Natural killer cell (primary cell): ENCODE measurements around the gene LEKR1. TPM values are rescaled to one million over a fixed set of nuclear protein-coding genes. Genes with fewer than 3 reads are reported as not detected.
A peak's percentile ranks its signal among the peaks of the same experiment; 100 is the strongest.

Source experiments
- ATAC-seq, 3 donors: fragments of 150-1000 bp in 2 of 3; fragments of 200-7000 bp in 1 of 3; cut with Tn5 transposase; 1 replicate in 1 of 3; 2 replicates in 2 of 3; pipeline ENCODE4 v1.10.0; 2021; ENCODE audit warnings: mild to moderate bottlenecking in 2 of 3, moderate library complexity in 2 of 3
- DNase-seq, 2 donors: peaks; one replicate each; pipeline versions ENCODE4 v3.0.0 to v3.0.0-alpha.2; 2013 to 2021; ENCODE audit warnings: mixed read lengths in 1 of 2
- H3K27ac ChIP-seq: one replicate; pipeline ENCODE4 v1.5.1; 2013; ENCODE audit warnings: mild to moderate bottlenecking, low read length
- H3K27me3 ChIP-seq: one replicate; pipeline ENCODE4 v1.6.1; 2013; ENCODE audit warnings: low read length; ENCODE audit not compliant: control insufficient read depth, insufficient read depth
- H3K36me3 ChIP-seq: one replicate; pipeline ENCODE4 v1.6.1; 2013; ENCODE audit warnings: low read length; ENCODE audit not compliant: control insufficient read depth, insufficient read depth
- H3K4me1 ChIP-seq: one replicate; pipeline ENCODE4 v1.6.1; 2013; ENCODE audit warnings: low read length; ENCODE audit not compliant: control insufficient read depth, insufficient read depth
- H3K4me3 ChIP-seq: one replicate; pipeline ENCODE4 v1.5.1; 2013; ENCODE audit warnings: low read length
- H3K9me3 ChIP-seq: one replicate; pipeline ENCODE4 v1.6.1; 2013; ENCODE audit warnings: low read length; ENCODE audit not compliant: control insufficient read depth, insufficient read depth
- H3K27ac Mint-ChIP-seq, 2 donors: one replicate each; pipeline ENCODE4 v1.8.0; 2022; ENCODE audit warnings: mild to moderate bottlenecking in 2 of 2, mixed read lengths in 2 of 2, moderate library complexity in 1 of 2
- H3K27me3 Mint-ChIP-seq, 2 donors: one replicate each; pipeline ENCODE4 v1.8.0; 2022; ENCODE audit warnings: low read depth in 2 of 2, mixed read lengths in 2 of 2
- H3K36me3 Mint-ChIP-seq: one replicate; pipeline ENCODE4 v1.8.0; 2022; ENCODE audit warnings: mixed read lengths
- H3K4me1 Mint-ChIP-seq, 2 donors: one replicate each; pipeline ENCODE4 v1.8.0; 2022; ENCODE audit warnings: mixed read lengths in 2 of 2
- H3K4me3 Mint-ChIP-seq: one replicate; pipeline ENCODE4 v1.8.0; 2022; ENCODE audit warnings: mild to moderate bottlenecking, moderate library complexity, mixed read lengths
- H3K9me3 Mint-ChIP-seq, 2 donors: one replicate each; pipeline ENCODE4 v1.8.0; 2022; ENCODE audit warnings: mixed read lengths in 2 of 2
- CTCF ChIP-seq: fragments of 200-600 bp; IDR thresholded peaks from one replicate; pipeline ENCODE4 v1.8.0; 2022; ENCODE audit warnings: antibody characterized with exemption
- WGBS: methylation state at CpG from one replicate; pipeline ENCODE4 v1.1.7; 2013; ENCODE audit warnings: missing lambda C conversion rate; ENCODE audit not compliant: insufficient coverage; 5-methylcytosine and 5-hydroxymethylcytosine counted together
- intact Hi-C: fragments of 100-400 bp; cut with micrococcal nuclease; formaldehyde crosslinking; loops from one replicate; pipeline ENCODE4 v1.14.2; 2022
- total RNA-seq, 4 donors: library from RNA; stranded (reverse); fragments of 120-200 nt in 1 of 4; gene quantifications; one replicate each; pipeline versions ENCODE4 v1.2.3 to v1.2.4, GENCODE V29; 2013 to 2022

The LEKR1 gene
- total RNA-seq, 3 donors from 2014 or later (not counting 1 experiment from before 2014, with no cell fraction given) = 1.1 to 1.7 (median 1.2) TPM

- Mint-ChIP-seq H3K4me3 (peak overlapping the region; percentile 96), H3K36me3 (no peaks in the 10 kb centered on the region), H3K27ac (peak overlapping the region; percentile 79 to 96), H3K27me3 (no peaks in the 10 kb centered on the region), H3K9me3 (no peaks in the 10 kb centered on the region), H3K4me1 (peaks cover 27 to 28% of the 10 kb centered on the region in 2 donors)
- DNase-seq (peak in 1 of 2 donors; percentile 25), ATAC-seq (no peak)
- intact Hi-C loops = loop anchor here (5.0 to 10.0 kb wide), 2 partner anchors 264 to 317 kb away; no protein-coding TSS in a partner anchor
- peaks cover 12% of the 10 kb centered on the region for H3K4me1 ChIP-seq
- no peaks in the 10 kb centered on the region for H3K9me3 ChIP-seq
- no peaks in the 10 kb centered on the region for H3K36me3 ChIP-seq
- no peaks in the 10 kb centered on the region for H3K27me3 ChIP-seq
- no peak for TF ChIP-seq CTCF
- H3K4me3 ChIP-seq = no peak overlapping the region
- H3K27ac ChIP-seq = no peak overlapping the region
- 100% methylated on average over 2 of the region's 2 CpGs for WGBS
Observed at GRCh38 chr3:156818273-156818651, 7.9 kb upstream of the LEKR1 start.

- H3K4me1 ChIP-seq = peaks cover 12% of the 10 kb centered on the region
- no peaks in the 10 kb centered on the region for H3K36me3 ChIP-seq
- Mint-ChIP-seq H3K4me3 (no peak overlapping the region), H3K27ac (no peak overlapping the region), H3K27me3 (no peaks in the 10 kb centered on the region), H3K4me1 (peaks cover 22 to 23% of the 10 kb centered on the region in 2 donors), H3K9me3 (no peaks in the 10 kb centered on the region), H3K36me3 (no peaks in the 10 kb centered on the region)
- ATAC-seq (no peak), DNase-seq (no peak)
- H3K27me3 ChIP-seq = no peaks in the 10 kb centered on the region
- no peaks in the 10 kb centered on the region for H3K9me3 ChIP-seq
- H3K27ac ChIP-seq = no peak overlapping the region
- intact Hi-C loops = loop anchor here (5.0 to 10.0 kb wide), 2 partner anchors 263 to 316 kb away; no protein-coding TSS in a partner anchor
- 100% methylated on average over 2 of the region's 3 CpGs for WGBS
- H3K4me3 ChIP-seq = no peak overlapping the region
- TF ChIP-seq CTCF = no peak
Observed at GRCh38 chr3:156818890-156819289, 7.3 kb upstream of the LEKR1 start.

GRCh38 chr3:156819842-156820691, 6.1 kb upstream of the LEKR1 start:
- no peaks in the 10 kb centered on the region for H3K27me3 ChIP-seq
- intact Hi-C loops = loop anchor here (5.0 to 10.0 kb wide), 3 partner anchors 262 to 315 kb away; partner anchors contain the start of gene SSR3
- Mint-ChIP-seq H3K9me3 (no peaks in the 10 kb centered on the region), H3K4me1 (peaks cover 22 to 23% of the 10 kb centered on the region in 2 donors), H3K4me3 (no peak overlapping the region), H3K27me3 (no peaks in the 10 kb centered on the region), H3K27ac (no peak overlapping the region), H3K36me3 (no peaks in the 10 kb centered on the region)
- no peak overlapping the region for H3K4me3 ChIP-seq
- H3K4me1 ChIP-seq = peaks cover 12% of the 10 kb centered on the region
- no peak for DNase-seq
- WGBS = 85% methylated on average over 3 of the region's 6 CpGs
- no peak for TF ChIP-seq CTCF
- no peaks in the 10 kb centered on the region for H3K36me3 ChIP-seq
- no peaks in the 10 kb centered on the region for H3K9me3 ChIP-seq
- H3K27ac ChIP-seq = no peak overlapping the region
- no peak for ATAC-seq
